Upper lobe of left lung (tissue), 4 donors: ENCODE results near the gene CCDC88B.

Experiments
- CTCF ChIP-seq, 6 experiments: fragments of 450-650 bp in 4 of 6; fragments of 200-600 bp in 2 of 6; sonication (generic) in 2 of 6; IDR thresholded peaks; one replicate each; pipeline ENCODE4 v1.5.1; 2016 to 2019; ENCODE audit warnings: antibody characterized with exemption in 6 of 6
- POLR2A ChIP-seq, 4 donors: fragments of 450-650 bp; IDR thresholded peaks; one replicate each; pipeline ENCODE4 v1.5.1; 2016 to 2017; ENCODE audit warnings: antibody characterized with exemption in 4 of 4, mild to moderate bottlenecking in 2 of 4
- POLR2AphosphoS5 ChIP-seq, 2 donors: sonication (generic); formaldehyde crosslinking; IDR thresholded peaks; one replicate each; pipeline ENCODE4 v1.5.1; 2017; ENCODE audit warnings: antibody characterized with exemption in 2 of 2

- TF ChIP-seq CTCF (IDR thresholded peaks at IDR 0.05) (peak in 5 of 6 experiments; percentile 51 to 90 (median 58)), POLR2AphosphoS5 (IDR thresholded peaks at IDR 0.05) (peak; percentile 66 to 90), POLR2A (IDR thresholded peaks at IDR 0.05) (peak in 3 of 4 donors; percentile 73 to 94 (median 89))
Measured at GRCh38 chr11:64317961-64318765, 21.8 kb upstream of the CCDC88B start, which contains the start of gene PRDX5.
